Right forelimb (tissue), 1 donor: Measurements from ENCODE around the gene TIMM9.
"Not testable (repeated sequence)": the region's sequence is repeated elsewhere in the genome, so short reads cannot be mapped to it uniquely, and the experiment has no call there.

ENCODE experiments used
- DNase-seq: peaks from one replicate; pipeline ENCODE4 v3.0.0-alpha.2; 2018

Gene TIMM9

DNA sequence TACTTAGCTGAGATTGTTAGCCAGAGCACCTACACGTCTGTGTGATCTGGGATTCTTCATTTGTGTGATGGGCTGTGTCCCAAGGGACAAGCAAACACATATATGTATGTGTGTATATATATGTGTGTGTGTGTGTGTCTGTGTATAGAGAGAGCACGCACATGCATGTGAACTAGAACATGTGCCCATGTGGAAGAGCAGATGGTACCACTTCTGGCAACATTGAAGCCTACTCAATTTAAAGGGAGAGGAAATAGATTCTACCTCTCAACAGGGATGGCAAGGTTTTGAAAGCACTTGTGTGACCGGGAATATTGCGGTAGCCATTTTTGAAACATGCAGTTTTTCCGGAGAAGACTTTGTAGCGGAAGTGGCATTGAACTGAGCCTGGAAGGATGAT, 30.2 kb downstream of the TIMM9 start:
- no peak for DNase-seq

GRCh38 chr14:58395812-58396788, 31.2 kb downstream of the TIMM9 start, which contains the start of gene TOMM20L:
Gene TOMM20L (plus strand): TSS chr14:58395930. CDS start chr14:58395958, 28 bp downstream.
- DNase-seq = peak; percentile 84

DNA sequence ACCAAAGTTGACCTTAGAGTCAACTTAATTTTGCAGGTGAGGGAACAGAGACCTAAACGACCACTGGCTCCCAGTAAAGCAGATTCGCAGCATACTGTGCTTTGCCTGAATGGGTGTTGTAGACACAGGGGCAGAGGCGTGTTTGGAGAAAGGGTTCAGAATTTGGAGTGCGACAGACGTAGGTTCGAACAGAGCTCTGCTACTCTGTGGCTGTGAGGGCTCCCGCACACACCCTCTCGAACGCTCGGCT, 31.8 kb downstream of the TIMM9 start:
- DNase-seq = no peak

DNA sequence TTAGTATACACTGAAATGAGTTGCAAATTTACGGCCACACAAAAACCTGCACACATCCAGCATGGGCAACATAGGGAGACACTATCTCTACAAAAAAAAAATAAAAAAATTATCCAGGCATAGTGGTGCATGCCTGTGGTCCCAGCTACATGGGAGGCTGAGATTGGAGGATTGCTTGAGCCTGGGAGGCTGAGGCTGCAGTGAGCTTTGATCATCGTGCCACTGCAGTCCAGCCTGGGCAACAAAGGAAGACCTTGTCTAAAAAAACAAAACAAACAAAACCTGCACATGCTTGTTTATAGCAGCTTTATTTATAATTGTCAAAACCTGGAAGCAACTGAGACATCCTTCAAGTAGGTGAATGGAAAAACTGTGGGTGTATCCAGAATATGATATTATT, 36.5 kb downstream of the TIMM9 start:
- DNase-seq = no peak

DNA sequence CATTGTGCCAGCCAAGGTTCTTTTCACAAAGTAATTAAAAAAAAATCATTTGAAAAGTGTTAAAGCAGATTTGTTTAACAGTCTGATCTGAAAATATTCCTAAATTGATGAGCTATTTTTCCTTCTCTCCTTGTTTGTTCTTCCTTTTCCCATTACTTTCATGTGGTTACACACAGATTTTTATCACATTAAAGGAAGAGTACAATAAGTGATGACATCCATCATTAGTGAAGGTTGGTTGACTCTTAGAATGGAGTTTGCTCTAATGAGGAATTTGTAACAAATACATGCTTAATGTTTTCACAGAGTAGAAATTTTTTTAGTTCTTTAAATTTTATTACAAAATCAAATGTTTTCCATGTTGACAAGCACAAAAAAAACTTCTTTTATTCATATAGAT, 50.5 kb downstream of the TIMM9 start:
- no peak for DNase-seq

DNA sequence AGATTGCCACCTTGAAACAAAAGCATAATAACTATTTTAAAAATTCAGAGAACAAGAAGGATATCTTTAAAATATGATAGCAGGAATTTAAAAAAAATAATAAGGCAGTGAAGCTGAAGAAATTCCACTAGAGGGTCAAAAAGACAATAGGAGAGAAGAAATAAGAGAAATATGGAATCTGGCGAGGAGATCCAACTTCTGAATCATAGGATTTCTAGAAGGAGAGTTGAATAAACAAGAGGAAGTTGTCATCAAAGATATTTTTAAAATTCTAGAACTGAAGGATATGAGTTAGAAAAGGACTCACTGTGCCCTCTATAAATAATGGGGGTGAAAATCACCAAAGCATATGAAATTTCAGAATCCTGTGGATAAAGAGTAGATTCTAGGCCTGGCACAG, 58.4 kb downstream of the TIMM9 start:
- no peak for DNase-seq

GRCh38 chr14:58367296-58367695, 60.0 kb downstream of the TIMM9 start:
- no peak for DNase-seq

DNA sequence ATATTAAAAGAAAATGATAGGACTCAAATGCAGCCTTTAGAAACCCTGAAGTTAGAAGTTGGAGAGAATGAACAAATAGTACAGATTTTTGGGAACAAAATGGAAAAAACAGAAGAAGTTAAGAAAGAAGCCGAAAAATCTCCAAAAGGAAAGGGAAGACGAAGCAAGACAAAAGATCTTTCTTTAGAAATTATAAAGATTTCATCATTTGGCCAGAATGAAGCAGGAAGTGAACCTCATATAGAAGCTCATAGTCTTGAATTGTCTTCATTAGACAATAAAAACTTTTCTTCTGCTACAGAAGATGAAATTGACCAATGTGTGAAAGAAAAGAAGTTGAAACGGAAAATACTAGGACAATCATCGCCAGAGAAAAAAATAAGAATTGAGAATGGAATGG, 63.0 kb downstream of the TIMM9 start:
- DNase-seq = no peak

- DNase-seq = no peak
Observed at GRCh38 chr14:58362798-58363412, 64.4 kb downstream of the TIMM9 start.

DNA sequence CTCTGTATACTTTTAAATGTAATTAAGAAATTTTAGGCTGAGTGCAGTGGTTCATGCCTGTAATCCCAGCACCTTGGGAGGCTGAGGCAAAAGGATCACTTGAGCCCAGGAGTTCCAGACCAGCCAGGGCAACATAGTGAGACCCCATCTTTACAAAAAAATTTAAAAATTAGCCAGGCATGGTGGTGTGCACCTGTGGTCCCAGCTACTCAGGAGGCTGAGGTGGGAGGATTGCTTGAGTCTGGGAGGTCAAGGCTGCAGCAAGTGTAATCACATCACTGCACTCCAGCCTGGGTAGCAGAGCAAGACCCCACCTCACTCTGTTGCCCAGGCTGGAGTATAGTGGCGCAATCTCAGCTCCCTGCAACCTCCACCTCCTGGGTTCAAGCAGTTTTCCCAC, 65.1 kb downstream of the TIMM9 start:
- not testable (repeated sequence) for DNase-seq
